DOHH2 (cell line): ENCODE data around the gene LIAS.
"Not testable (repeated sequence)": the region's sequence is repeated elsewhere in the genome, so short reads cannot be mapped to it uniquely, and the experiment has no call there.

Source experiments
- H3F3A ChIP-seq: fragments of 200-600 bp; sonication (generic), shearing (Covaris generic); 2 replicates; pipeline ENCODE4 v1.6.0; 2016; ENCODE audit warnings: antibody characterized with exemption, mild to moderate bottlenecking; ENCODE audit not compliant: control insufficient read depth, insufficient read depth
- H3K27ac ChIP-seq: fragments of 200-600 bp; sonication (generic); 2 replicates; pipeline ENCODE4 v1.5.1; 2014; ENCODE audit warnings: low read depth, mild to moderate bottlenecking, low read length, moderate library complexity
- H3K27me3 ChIP-seq: fragments of 200-600 bp; sonication (generic); 2 replicates; pipeline ENCODE4 v1.6.1; 2014; ENCODE audit warnings: mild to moderate bottlenecking, low read length, mixed read lengths; ENCODE audit not compliant: control insufficient read depth
- H3K36me3 ChIP-seq: fragments of 200-600 bp; sonication (generic); 2 replicates; pipeline ENCODE4 v1.6.1; 2014; ENCODE audit warnings: mild to moderate bottlenecking, low read length, moderate library complexity, mixed read lengths; ENCODE audit not compliant: control insufficient read depth
- H3K4me1 ChIP-seq: fragments of 200-600 bp; sonication (generic); 2 replicates; pipeline ENCODE4 v1.6.1; 2014; ENCODE audit warnings: mild to moderate bottlenecking, low read length, mixed read lengths; ENCODE audit not compliant: control insufficient read depth
- H3K4me2 ChIP-seq: fragments of 200-600 bp; sonication (generic); 2 replicates; pipeline ENCODE4 v1.6.0; 2014; ENCODE audit warnings: mild to moderate bottlenecking, low read length, moderate library complexity
- H3K4me3 ChIP-seq: fragments of 200-600 bp; sonication (generic); 2 replicates; pipeline ENCODE4 v1.5.1; 2014; ENCODE audit warnings: mild to moderate bottlenecking, low read length, mixed read lengths
- H3K79me2 ChIP-seq: fragments of 200-600 bp; sonication (generic); 2 replicates; pipeline ENCODE4 v1.6.1; 2014; ENCODE audit warnings: mild to moderate bottlenecking, low read length, mixed read lengths; ENCODE audit not compliant: control insufficient read depth
- H3K9me2 ChIP-seq: fragments of 200-600 bp; sonication (generic); replicated peaks from 2 replicates; pipeline ENCODE4 v1.6.1; 2014; ENCODE audit warnings: mild to moderate bottlenecking, low read length, mixed read lengths; ENCODE audit not compliant: control insufficient read depth
- H3K9me3 ChIP-seq: fragments of 200-600 bp; sonication (generic); 2 replicates; pipeline ENCODE4 v1.6.1; 2014; ENCODE audit warnings: antibody characterized with exemption, low read length, mixed read lengths; ENCODE audit not compliant: control insufficient read depth, insufficient read depth
- H4K20me1 ChIP-seq: fragments of 200-600 bp; sonication (generic); 2 replicates; pipeline ENCODE4 v1.6.0; 2014; ENCODE audit warnings: low read depth, mild to moderate bottlenecking, antibody characterized with exemption, low read length, moderate library complexity; ENCODE audit not compliant: control insufficient read depth, insufficient read depth
- EZH2phosphoT487 ChIP-seq: fragments of 200-600 bp; sonication (generic); IDR thresholded peaks from 2 replicates; pipeline ENCODE4 v1.6.1; 2017; ENCODE audit warnings: borderline replicate concordance, mild to moderate bottlenecking, antibody characterized with exemption, low read length, moderate library complexity, mixed read lengths
- TF ChIP-seq, protein P1 (sequence below): fragments of 200-600 bp; sonication (generic); IDR thresholded peaks from one replicate; pipeline ENCODE4 v1.5.1; 2014; ENCODE audit warnings: antibody characterized with exemption, mild to moderate bottlenecking, low read depth, low read length; ENCODE audit not compliant: poor library complexity, severe bottlenecking

LIAS gene

DNA sequence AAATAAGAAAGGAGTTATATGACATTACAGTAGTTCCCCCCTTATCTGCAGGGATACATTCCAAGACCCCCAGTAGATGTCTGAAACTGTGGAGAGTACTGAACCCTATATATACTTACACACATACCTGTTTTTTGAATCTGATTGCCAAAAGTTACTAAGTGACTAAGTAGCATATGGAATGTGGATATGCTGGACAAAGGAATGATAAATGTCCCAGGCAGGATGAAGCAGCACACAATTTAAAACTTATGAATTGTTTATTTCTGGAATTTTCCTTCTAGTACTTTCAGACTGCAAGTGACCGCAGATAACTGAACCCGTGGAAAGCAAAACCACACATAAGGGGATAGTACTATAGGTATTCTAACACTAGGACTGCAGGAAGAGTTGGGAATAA lies 45.7 kb downstream of the LIAS start:
- Histone ChIP-seq H3K27me3 (no peaks in the 10 kb centered on the region), H3F3A (no peaks in the 10 kb centered on the region), H3K9me2 (no peaks in the 10 kb centered on the region), H3K27ac (no peak overlapping the region), H3K9me3 (no peaks in the 10 kb centered on the region), H3K79me2 (no peaks in the 10 kb centered on the region), H3K4me3 (no peak overlapping the region), H3K4me2 (no peak overlapping the region), H3K36me3 (peaks cover 47% of the 10 kb centered on the region), H3K4me1 (no peaks in the 10 kb centered on the region), H4K20me1 (no peaks in the 10 kb centered on the region)
- TF ChIP-seq, protein P1, sequence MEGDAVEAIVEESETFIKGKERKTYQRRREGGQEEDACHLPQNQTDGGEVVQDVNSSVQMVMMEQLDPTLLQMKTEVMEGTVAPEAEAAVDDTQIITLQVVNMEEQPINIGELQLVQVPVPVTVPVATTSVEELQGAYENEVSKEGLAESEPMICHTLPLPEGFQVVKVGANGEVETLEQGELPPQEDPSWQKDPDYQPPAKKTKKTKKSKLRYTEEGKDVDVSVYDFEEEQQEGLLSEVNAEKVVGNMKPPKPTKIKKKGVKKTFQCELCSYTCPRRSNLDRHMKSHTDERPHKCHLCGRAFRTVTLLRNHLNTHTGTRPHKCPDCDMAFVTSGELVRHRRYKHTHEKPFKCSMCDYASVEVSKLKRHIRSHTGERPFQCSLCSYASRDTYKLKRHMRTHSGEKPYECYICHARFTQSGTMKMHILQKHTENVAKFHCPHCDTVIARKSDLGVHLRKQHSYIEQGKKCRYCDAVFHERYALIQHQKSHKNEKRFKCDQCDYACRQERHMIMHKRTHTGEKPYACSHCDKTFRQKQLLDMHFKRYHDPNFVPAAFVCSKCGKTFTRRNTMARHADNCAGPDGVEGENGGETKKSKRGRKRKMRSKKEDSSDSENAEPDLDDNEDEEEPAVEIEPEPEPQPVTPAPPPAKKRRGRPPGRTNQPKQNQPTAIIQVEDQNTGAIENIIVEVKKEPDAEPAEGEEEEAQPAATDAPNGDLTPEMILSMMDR, result no peak

DNA sequence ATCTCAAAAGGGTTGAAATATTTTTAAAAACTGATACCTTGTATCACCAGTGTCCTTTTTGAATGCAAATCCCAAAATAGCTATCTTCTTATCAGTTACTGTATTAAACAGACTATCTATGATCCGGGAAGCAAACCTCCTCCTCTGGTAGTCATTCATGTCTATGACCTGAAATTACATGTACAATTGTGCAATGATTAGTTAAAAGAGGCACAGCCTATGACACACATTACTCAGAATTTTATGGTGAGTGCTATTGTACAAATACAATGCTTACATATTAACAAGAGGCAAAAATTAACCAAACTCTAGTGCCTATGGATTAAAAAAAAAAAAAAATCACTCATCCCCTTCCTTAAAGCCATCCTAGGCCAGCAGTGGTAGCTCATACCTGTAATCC lies 46.7 kb downstream of the LIAS start:
- H3K27me3 ChIP-seq, result no peaks in the 10 kb centered on the region
- H3K4me3 ChIP-seq, result no peak overlapping the region
- TF ChIP-seq, protein P1, result no peak
- TF ChIP-seq EZH2phosphoT487, result no peak
- H3F3A ChIP-seq, result no peaks in the 10 kb centered on the region
- no peaks in the 10 kb centered on the region for H3K9me2 ChIP-seq
- H3K4me2 ChIP-seq, result no peak overlapping the region
- H3K4me1 ChIP-seq, result no peaks in the 10 kb centered on the region
- no peaks in the 10 kb centered on the region for H3K9me3 ChIP-seq
- no peak overlapping the region for H3K27ac ChIP-seq
- H3K79me2 ChIP-seq, result no peaks in the 10 kb centered on the region
- H4K20me1 ChIP-seq, result no peaks in the 10 kb centered on the region
- H3K36me3 ChIP-seq, result peaks cover 57% of the 10 kb centered on the region

DNA sequence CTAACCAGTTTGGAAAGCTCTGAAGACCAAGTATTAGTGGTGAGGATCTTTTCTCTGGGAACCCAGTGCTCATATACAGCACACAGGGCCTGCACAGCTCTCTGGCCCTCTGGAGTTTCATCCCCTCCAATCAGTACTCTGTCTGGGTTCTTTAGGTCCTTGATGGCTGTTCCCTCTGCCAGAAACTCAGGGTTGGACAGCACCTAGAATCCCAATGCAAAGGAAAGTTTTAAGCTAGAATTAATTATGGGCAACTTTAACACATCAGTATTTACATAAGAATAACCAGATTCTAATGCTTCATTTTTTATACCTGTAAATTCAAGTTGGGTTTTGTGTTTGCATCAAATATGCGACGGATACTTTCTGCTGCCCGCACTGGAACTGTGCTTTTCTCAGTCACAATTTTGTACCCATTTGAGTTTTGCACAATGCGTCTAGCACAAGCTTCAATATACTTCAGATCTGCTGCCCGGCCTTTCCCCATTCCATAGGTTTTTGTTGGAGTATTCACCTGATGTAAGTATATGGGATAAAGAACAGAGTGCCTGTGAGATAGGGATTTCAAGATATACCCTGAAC lies 51.6 kb downstream of the LIAS start:
- Histone ChIP-seq H3F3A (no peaks in the 10 kb centered on the region), H3K4me2 (no peak overlapping the region), H3K4me1 (no peaks in the 10 kb centered on the region), H3K27ac (no peak overlapping the region), H3K9me2 (no peaks in the 10 kb centered on the region), H3K9me3 (no peaks in the 10 kb centered on the region), H3K27me3 (no peaks in the 10 kb centered on the region), H3K36me3 (peaks cover 45% of the 10 kb centered on the region), H3K79me2 (no peaks in the 10 kb centered on the region), H4K20me1 (no peaks in the 10 kb centered on the region), H3K4me3 (no peak overlapping the region)
- TF ChIP-seq, protein P1, result no peak
- no peak for TF ChIP-seq EZH2phosphoT487

DNA sequence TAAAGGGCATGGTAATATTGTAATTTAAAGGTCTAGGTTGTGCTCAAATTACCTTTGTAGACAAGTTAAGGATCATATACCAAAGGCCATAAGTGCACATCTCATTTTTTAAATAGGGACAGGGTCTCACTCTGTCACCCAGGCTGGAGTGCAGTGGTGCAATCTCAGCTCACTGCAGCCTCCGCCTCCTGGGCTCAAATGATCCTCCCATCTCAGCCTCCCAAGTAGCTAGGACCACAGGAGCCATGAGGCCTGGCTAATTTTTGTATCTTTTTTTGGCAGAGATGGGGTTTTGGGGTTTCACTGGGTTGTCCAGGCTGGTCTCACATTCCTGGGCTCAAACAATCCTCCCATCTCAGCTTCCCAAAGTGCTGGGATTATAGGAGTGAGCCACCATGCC lies 55.4 kb downstream of the LIAS start:
- H3K4me2 ChIP-seq, H3K9me3 ChIP-seq, H3K4me3 ChIP-seq, H3K27me3 ChIP-seq, H3K4me1 ChIP-seq, H3K79me2 ChIP-seq, H4K20me1 ChIP-seq, H3F3A ChIP-seq, H3K27ac ChIP-seq, H3K9me2 ChIP-seq: not testable (repeated sequence)
- H3K36me3 ChIP-seq, result peaks cover 25% of the 10 kb centered on the region
